Measurements from ENCODE around the gene NOBOX. TPM values are rescaled to one million over a fixed set of nuclear protein-coding genes. Genes with fewer than 3 reads are reported as not detected.

The NOBOX gene
- total and polyA plus RNA-seq, 2 experiments from 2014 or later = not detected

DNA sequence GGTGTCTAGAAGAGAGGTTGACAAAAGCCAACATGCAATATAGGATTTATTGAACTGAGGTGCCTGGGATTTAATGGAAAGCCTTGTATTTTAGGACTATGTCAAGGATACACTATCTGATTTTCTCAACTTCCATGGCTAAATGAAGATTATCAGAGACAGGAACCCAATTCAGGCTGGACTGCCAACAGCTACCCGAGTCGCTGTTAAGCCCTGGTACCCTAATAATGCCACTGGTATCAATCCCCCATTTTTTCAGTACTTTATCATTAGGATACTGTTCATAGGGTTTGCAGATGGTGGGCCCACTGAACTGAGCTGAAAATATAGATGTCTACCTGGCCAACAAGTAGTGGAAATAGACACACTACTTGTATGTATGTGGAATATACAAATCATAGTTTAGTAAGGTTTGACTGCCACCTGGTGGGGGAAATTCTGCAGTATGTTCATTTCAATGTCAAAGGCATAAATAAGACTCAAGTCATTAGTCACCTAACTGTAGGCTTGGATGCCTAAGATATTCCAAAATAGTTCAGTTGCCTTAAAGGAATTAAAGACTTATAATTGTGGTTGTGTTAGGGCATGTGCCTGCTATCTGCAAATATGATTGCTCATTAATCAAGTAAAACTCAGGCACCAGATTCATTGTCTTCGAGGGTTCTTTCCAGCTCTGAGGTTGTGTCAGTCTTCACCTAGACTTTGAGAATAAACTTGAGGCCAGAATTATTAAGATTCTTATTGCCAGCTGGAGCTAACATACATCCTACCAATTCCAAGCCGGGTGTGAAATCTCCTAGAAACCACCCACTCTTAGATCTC lies 34.1 kb upstream of the NOBOX start:
- no peaks in the 10 kb centered on the region for H3K79me2 ChIP-seq (replicated peaks; ENCODE audit: insufficient read depth)
- H3K27ac Mint-ChIP-seq = no peak overlapping the region
- H3K4me1 ChIP-seq (ENCODE audit: insufficient read depth) = no peaks in the 10 kb centered on the region
- H3K9me2 ChIP-seq (ENCODE audit: insufficient read depth) = 0 out of 2 replicates have a peak, but pooled peaks cover 12% of the 10 kb centered on the region
- no peak overlapping the region for H3K4me3 ChIP-seq
- no peak overlapping the region for H2AFZ ChIP-seq
- DNase-seq (ENCODE audit: low spot score) (peak; percentile 85), ATAC-seq (peak; percentile 80)
- no peaks in the 10 kb centered on the region for H4K20me1 ChIP-seq (replicated peaks; ENCODE audit: insufficient read depth)
- no peaks in the 10 kb centered on the region for H3K27me3 Mint-ChIP-seq (ENCODE audit: insufficient read depth, low read depth, poor library complexity)
- no peak overlapping the region for H3K27ac ChIP-seq (ENCODE audit: low read depth)
- H3K4me1 Mint-ChIP-seq = no peaks in the 10 kb centered on the region
- no peaks in the 10 kb centered on the region; the same call in 2 of the 3 replicates for H3K9me3 Mint-ChIP-seq
- TF ChIP-seq, protein P1, sequence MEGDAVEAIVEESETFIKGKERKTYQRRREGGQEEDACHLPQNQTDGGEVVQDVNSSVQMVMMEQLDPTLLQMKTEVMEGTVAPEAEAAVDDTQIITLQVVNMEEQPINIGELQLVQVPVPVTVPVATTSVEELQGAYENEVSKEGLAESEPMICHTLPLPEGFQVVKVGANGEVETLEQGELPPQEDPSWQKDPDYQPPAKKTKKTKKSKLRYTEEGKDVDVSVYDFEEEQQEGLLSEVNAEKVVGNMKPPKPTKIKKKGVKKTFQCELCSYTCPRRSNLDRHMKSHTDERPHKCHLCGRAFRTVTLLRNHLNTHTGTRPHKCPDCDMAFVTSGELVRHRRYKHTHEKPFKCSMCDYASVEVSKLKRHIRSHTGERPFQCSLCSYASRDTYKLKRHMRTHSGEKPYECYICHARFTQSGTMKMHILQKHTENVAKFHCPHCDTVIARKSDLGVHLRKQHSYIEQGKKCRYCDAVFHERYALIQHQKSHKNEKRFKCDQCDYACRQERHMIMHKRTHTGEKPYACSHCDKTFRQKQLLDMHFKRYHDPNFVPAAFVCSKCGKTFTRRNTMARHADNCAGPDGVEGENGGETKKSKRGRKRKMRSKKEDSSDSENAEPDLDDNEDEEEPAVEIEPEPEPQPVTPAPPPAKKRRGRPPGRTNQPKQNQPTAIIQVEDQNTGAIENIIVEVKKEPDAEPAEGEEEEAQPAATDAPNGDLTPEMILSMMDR (conservative IDR thresholded peaks at IDR 0.05; ENCODE audit: low read depth in 2 of 2) = peak; percentile 75 to 88
- no peak for TF ChIP-seq EZH2 (IDR thresholded peaks at IDR 0.05; ENCODE audit: low read depth, unreplicated experiment)
- no peaks in the 10 kb centered on the region for H3F3A ChIP-seq (replicated peaks; ENCODE audit: low read depth)
- H3K36me3 Mint-ChIP-seq (ENCODE audit: low read depth) = no peaks in the 10 kb centered on the region
- H3K4me3 Mint-ChIP-seq = no peak overlapping the region
- H3K36me3 ChIP-seq (ENCODE audit: insufficient read depth) = no peaks in the 10 kb centered on the region
- H3K4me2 ChIP-seq = no peak overlapping the region
- H3K27me3 ChIP-seq (ENCODE audit: insufficient read depth) = no peaks in the 10 kb centered on the region

DNA sequence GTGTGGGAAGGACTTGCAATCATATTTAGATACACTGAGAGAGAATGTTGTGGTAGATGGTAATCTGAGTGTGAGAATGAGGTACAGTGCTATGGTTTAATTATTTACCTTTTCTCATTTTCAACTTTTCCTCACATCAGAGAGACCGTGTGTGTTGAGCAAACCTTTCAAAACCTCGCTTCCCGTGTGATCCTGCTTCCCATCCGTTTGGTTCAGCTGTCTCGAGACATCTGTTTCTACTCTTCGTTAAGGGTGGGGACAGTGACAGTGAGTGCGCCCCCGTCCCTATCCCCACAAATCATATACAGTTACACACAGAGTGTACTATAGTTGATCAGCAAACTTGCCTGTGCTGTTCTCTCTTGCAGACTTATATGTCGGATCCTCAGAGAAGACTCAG lies 33.0 kb upstream of the NOBOX start:
- no peaks in the 10 kb centered on the region; the same call in 2 of the 3 replicates for H3K9me3 Mint-ChIP-seq
- no peaks in the 10 kb centered on the region for H3K79me2 ChIP-seq (replicated peaks; ENCODE audit: insufficient read depth)
- no peaks in the 10 kb centered on the region for H3K36me3 Mint-ChIP-seq (ENCODE audit: low read depth)
- peak overlapping the region; percentile 59; the same call in 1 of the 2 replicates for H2AFZ ChIP-seq
- no peak overlapping the region for H3K4me3 Mint-ChIP-seq
- no peaks in the 10 kb centered on the region for H3K27me3 Mint-ChIP-seq (ENCODE audit: insufficient read depth, low read depth, poor library complexity)
- H3K9me2 ChIP-seq (ENCODE audit: insufficient read depth) = 0 out of 2 replicates have a peak, but pooled peaks cover 3% of the 10 kb centered on the region
- H3K4me1 Mint-ChIP-seq = no peaks in the 10 kb centered on the region
- no peak overlapping the region for H3K4me3 ChIP-seq
- no peaks in the 10 kb centered on the region for H3K27me3 ChIP-seq (ENCODE audit: insufficient read depth)
- H3K36me3 ChIP-seq (ENCODE audit: insufficient read depth) = no peaks in the 10 kb centered on the region
- no peaks in the 10 kb centered on the region for H4K20me1 ChIP-seq (replicated peaks; ENCODE audit: insufficient read depth)
- H3F3A ChIP-seq (replicated peaks; ENCODE audit: low read depth) = no peaks in the 10 kb centered on the region
- no peak overlapping the region for H3K27ac Mint-ChIP-seq
- no peak overlapping the region for H3K4me2 ChIP-seq
- DNase-seq (ENCODE audit: low spot score) = no peak
- no peak overlapping the region for H3K27ac ChIP-seq (ENCODE audit: low read depth)
- no peaks in the 10 kb centered on the region for H3K4me1 ChIP-seq (ENCODE audit: insufficient read depth)
- no peak for ATAC-seq
- TF ChIP-seq STAT1 (IDR thresholded peaks at IDR 0.05; ENCODE audit: unreplicated experiment) (no peak), POLR2AphosphoS5 (IDR thresholded peaks at IDR 0.05; ENCODE audit: low read depth) (no peak), ZNF331 (CRISPR knock-in tag; IDR thresholded peaks at IDR 0.05; ENCODE audit: low read depth) (no peak), ZNF114 (CRISPR knock-in tag; IDR thresholded peaks at IDR 0.05) (no peak), CREB1 (CRISPR knock-in tag; IDR thresholded peaks at IDR 0.05; ENCODE audit: low read depth) (no peak), JUNB (IDR thresholded peaks at IDR 0.05; ENCODE audit: unreplicated experiment) (no peak), EZH2phosphoT487 (IDR thresholded peaks at IDR 0.05; ENCODE audit: unreplicated experiment) (no peak)
- TF ChIP-seq, protein P2, sequence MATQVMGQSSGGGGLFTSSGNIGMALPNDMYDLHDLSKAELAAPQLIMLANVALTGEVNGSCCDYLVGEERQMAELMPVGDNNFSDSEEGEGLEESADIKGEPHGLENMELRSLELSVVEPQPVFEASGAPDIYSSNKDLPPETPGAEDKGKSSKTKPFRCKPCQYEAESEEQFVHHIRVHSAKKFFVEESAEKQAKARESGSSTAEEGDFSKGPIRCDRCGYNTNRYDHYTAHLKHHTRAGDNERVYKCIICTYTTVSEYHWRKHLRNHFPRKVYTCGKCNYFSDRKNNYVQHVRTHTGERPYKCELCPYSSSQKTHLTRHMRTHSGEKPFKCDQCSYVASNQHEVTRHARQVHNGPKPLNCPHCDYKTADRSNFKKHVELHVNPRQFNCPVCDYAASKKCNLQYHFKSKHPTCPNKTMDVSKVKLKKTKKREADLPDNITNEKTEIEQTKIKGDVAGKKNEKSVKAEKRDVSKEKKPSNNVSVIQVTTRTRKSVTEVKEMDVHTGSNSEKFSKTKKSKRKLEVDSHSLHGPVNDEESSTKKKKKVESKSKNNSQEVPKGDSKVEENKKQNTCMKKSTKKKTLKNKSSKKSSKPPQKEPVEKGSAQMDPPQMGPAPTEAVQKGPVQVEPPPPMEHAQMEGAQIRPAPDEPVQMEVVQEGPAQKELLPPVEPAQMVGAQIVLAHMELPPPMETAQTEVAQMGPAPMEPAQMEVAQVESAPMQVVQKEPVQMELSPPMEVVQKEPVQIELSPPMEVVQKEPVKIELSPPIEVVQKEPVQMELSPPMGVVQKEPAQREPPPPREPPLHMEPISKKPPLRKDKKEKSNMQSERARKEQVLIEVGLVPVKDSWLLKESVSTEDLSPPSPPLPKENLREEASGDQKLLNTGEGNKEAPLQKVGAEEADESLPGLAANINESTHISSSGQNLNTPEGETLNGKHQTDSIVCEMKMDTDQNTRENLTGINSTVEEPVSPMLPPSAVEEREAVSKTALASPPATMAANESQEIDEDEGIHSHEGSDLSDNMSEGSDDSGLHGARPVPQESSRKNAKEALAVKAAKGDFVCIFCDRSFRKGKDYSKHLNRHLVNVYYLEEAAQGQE (IDR thresholded peaks at IDR 0.05; ENCODE audit: unreplicated experiment) = no peak
- TF ChIP-seq, protein P1 (conservative IDR thresholded peaks at IDR 0.05; ENCODE audit: low read depth in 2 of 2) = no peak

All from GM23338 (cell line).